Effector CD8-positive, alpha-beta T cell (primary cell): ENCODE data around the gene CCL1.
"Not testable (repeated sequence)": the region's sequence is repeated elsewhere in the genome, so short reads cannot be mapped to it uniquely, and the experiment has no call there.

ENCODE experiments used
- DNase-seq: peaks from one replicate; lab custom pipeline; 2025; lab: John Stamatoyannopoulos, UW

Gene CCL1

GRCh38 chr17:34358631-34359030 lies 4.4 kb downstream of the CCL1 start:
- no peak for DNase-seq

- no peak for DNase-seq
These were observed 5.6 kb downstream of the CCL1 start for GRCh38 chr17:34357398-34357797.

GRCh38 chr17:34356194-34356593 lies 6.8 kb downstream of the CCL1 start, which contains the start of gene CCL13:
Gene CCL13, plus strand, starts transcription at chr17:34356480. Its CDS starts 47 bp downstream, at chr17:34356527.
- DNase-seq = no peak

- DNase-seq = no peak
These were observed 8.4 kb downstream of the CCL1 start for GRCh38 chr17:34354637-34355036.

DNA sequence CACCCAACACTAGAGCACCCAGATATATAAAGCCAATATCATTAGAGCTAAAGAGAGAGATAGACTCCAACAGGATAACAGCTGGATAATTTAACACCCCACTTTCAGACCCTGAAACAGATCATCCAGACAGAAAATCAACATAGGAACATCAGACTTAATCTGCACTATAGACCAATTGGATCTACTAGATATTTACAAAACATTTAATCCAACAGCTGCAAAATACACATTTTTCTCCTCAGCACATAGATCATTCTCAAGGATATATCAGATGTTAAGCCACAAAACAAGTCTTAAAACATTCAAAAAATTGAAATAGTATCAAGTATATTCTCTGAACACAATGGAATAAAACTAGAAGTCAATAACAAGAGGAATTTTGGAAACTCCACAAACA lies 10.8 kb downstream of the CCL1 start:
- DNase-seq = no peak

- DNase-seq = no peak
These were observed 11.9 kb downstream of the CCL1 start for GRCh38 chr17:34351096-34351495.

GRCh38 chr17:34349751-34350150 lies 13.3 kb downstream of the CCL1 start:
- DNase-seq = no peak

GRCh38 chr17:34347063-34347462 lies 16.0 kb downstream of the CCL1 start:
- no peak for DNase-seq

GRCh38 chr17:34341916-34342315 lies 21.1 kb downstream of the CCL1 start:
- no peak for DNase-seq

DNA sequence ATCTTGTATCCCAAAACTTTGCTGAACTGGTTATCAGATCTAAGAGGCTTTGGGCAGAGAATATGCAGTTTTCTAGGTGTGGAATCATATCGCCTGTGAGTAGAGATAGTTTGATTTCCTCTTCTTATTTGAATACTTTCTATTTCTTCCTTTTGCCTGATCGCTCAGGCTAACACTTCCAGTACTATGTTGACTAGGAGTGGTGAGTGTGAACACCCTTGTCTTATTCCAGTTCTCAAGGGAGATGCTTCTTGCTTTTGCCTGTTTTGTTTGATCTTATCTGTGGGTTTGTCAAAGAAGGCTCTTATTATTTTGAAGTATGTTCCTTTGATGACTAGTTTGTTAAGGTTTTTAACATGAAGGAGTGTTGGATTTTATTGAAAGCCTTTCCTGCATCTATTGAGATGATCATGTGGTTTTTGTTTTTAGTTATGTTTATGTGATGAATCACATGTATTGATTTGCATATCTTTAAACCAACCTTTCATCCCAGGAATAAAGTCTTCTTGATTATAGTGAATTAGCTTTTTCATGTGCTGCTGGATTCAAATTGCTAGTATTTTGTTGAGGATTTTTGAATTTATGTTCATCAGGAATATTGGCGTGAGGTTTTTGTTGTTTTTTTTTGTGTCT lies 23.8 kb downstream of the CCL1 start:
- no peak for DNase-seq

- DNase-seq = no peak
These were observed 25.3 kb downstream of the CCL1 start for GRCh38 chr17:34337701-34338100.

GRCh38 chr17:34327580-34327979 lies 35.5 kb downstream of the CCL1 start:
- not testable (repeated sequence) for DNase-seq

- DNase-seq = no peak
These were observed 41.1 kb downstream of the CCL1 start for GRCh38 chr17:34321964-34322363.

DNA sequence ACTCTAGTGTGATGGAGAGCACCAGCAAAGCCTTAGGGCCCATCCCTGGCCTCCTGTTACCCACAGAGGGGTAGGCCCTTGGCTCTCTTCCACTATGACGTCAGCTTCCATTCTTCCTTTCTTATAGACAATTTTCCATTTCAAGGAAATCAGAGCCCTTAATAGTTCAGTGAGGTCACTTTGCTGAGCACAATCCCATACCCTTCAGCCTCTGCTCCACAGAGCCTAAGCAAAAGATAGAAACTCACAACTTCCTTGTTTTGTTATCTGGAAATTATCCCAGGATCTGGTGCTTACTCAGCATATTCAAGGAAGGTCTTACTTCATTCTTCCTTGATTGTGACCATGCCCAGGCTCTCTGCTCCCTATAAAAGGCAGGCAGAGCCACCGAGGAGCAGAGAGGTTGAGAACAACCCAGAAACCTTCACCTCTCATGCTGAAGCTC lies 44.0 kb downstream of the CCL1 start, which contains the start of gene CCL8:
Gene CCL8, plus strand, starts transcription at position 397 of the 445 bp plus-strand sequence. CDS start 67 bp downstream, outside the sequence.
- no peak for DNase-seq

GRCh38 chr17:34318474-34318873 lies 44.6 kb downstream of the CCL1 start:
- no peak for DNase-seq

GRCh38 chr17:34314279-34314678 lies 48.8 kb downstream of the CCL1 start:
- no peak for DNase-seq

DNA sequence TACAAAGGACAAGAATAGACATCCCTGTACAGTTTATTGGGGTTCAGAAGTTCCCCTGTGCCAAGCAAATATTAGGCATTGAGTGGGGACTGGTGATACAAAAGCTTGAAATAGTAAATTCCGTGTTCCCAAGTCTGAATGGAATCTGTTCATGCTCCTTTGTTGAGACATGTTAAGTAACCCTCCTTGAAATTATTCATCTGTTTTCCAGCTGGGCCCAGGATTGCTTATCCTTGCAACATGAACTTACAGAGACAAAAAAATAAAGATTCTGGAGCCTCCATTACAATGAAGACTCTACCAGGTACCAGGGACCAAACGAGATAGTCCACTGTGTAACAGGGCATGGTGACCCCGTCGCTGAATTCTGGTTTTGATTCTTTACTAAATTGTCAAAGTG lies 49.9 kb downstream of the CCL1 start:
- DNase-seq = no peak

GRCh38 chr17:34312080-34312479 lies 51.0 kb downstream of the CCL1 start:
- no peak for DNase-seq

DNA sequence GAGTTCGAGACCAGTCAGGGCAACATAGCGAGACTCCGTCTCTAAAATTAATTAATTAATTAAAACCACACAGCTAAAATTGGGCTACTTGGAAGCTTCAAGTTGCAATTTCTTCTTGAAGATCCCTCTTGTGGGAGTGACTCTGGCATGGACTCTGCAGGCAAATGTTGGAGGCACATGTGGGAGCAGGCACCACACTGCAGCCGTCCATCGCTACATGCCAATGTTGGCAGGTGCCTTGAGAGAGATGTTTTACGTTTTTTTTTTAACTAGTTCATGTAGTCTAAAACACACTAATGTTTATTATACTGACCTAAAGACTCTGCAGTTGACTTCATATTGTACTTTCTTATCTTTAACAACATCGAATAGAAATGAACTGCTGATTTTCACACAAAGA lies 51.7 kb downstream of the CCL1 start:
- DNase-seq = no peak
